22Rv1 (cell line): ENCODE data around the gene LARP4B.

Experiments used
- H3K27ac ChIP-seq: fragments of 450-650 bp; 2 replicates; pipeline ENCODE4 v1.5.1; 2017
- ZFX ChIP-seq: fragments of 450-650 bp; IDR thresholded peaks from 2 replicates; pipeline ENCODE4 v1.6.1; 2017; ENCODE audit warnings: antibody characterized with exemption, borderline replicate concordance
- TF ChIP-seq, protein P1 (sequence below): fragments of 450-650 bp; IDR thresholded peaks from 2 replicates; pipeline ENCODE4 v1.5.1; 2017; ENCODE audit warnings: mild to moderate bottlenecking

Gene LARP4B

DNA sequence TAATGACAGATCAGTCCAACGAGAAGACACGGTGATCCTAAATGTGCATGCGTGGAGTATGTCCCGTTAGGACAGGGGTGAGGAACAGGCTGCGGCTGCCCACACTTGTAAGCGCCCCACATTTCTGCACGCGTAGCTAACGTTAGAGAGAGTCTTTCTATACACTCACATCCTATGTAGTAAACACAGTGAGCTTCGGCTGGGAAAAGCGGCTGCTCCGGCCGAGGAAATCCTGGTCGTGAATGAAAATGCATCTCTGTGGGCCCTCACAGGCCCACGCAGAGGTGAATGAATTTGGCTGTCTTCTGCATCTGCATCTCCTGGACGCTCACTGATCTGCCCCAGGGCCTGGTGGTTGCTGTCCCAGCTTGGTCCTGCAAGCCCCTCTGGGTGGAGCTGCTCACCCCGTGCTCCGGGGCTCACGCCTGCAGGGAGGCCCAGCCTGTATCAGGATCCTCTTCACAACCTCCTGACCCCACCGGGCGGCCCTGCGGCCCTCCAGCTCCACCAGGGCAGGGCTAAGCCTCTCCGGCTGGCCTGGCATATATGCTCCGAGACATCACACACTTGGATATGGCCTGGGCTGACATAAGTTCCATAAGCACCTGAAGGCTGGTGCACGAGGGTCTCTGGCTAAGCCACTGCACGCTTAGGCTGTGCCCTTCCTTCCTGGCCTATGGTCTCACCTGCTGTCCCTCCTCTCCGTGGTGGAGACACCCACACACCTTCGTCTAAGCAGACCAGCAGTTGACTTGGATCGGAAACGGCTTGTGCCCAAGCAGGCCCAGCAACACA is 124.1 kb downstream of the LARP4B start:
- H3K27ac ChIP-seq = no peak overlapping the region
- no peak for TF ChIP-seq ZFX
- TF ChIP-seq, protein P1, sequence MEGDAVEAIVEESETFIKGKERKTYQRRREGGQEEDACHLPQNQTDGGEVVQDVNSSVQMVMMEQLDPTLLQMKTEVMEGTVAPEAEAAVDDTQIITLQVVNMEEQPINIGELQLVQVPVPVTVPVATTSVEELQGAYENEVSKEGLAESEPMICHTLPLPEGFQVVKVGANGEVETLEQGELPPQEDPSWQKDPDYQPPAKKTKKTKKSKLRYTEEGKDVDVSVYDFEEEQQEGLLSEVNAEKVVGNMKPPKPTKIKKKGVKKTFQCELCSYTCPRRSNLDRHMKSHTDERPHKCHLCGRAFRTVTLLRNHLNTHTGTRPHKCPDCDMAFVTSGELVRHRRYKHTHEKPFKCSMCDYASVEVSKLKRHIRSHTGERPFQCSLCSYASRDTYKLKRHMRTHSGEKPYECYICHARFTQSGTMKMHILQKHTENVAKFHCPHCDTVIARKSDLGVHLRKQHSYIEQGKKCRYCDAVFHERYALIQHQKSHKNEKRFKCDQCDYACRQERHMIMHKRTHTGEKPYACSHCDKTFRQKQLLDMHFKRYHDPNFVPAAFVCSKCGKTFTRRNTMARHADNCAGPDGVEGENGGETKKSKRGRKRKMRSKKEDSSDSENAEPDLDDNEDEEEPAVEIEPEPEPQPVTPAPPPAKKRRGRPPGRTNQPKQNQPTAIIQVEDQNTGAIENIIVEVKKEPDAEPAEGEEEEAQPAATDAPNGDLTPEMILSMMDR = no peak

DNA sequence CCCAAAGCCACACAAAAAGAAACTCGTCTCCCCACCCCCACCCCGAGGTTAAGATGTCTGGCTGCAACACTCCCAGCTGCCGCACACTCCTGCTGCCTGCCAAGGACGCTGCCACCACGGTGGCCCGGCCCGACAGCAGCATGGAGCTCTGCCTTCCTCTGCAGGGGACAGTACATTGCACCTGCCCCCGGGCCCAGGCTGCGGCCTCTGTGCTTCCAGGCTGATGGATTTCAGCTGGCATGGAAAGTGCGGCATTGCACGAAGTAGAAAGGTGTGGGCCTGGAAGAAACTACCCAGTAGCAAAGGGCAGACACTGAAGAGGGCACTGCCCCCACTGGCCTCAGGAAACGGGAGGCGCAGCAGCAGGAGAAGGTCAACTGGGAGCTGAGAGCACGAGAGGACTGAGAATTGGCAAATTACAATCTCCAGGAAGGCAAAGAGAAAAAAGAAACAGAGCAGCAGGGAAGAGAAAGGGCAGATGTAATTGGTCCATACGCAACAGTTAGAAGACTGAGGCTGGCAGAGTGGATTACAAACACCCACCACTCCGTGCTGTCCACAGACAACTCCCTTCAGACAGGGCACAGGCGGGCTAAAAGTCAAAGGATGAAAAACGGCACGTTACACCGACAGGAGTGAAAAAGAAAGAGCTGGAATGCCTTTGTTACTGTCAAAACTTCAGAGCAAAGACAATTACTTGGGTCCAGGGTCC is 124.9 kb downstream of the LARP4B start:
- TF ChIP-seq, protein P1 = no peak
- no peak for TF ChIP-seq ZFX
- H3K27ac ChIP-seq = no peak overlapping the region

DNA sequence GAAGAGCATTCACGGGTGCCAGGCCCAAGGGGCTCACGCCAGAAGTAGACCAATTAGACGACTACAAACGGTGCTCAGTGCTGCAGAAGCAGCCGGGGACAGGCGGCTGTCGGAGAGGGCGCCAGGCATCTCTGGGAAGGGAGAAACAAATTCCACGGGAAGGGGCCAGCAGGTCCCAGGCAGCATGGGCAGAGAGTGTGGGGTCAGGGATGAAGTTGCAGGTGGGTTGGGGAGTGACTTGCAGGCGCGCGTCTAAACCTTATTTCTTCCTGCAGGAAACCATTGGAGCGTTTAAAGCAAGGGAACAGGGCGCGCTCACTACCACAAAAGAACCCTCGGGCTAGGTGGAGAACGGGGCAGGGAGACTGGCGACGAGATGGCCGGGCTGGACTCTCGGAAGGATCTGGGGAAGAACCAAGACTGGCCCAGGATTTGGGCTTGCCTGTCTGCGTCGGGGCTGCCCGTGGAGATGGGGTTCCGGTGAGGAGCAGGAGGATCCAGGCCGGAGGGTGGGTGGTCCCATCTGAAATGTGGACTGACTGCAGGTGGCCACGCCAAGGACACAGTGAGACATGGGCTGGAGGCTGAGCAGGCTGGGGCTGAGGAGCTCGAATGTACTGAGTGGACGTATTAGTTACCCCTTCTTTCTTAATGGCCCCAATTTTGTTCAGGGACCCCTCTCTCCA is 125.7 kb downstream of the LARP4B start:
- TF ChIP-seq, protein P1 = no peak
- TF ChIP-seq ZFX = no peak
- H3K27ac ChIP-seq = no peak overlapping the region

DNA sequence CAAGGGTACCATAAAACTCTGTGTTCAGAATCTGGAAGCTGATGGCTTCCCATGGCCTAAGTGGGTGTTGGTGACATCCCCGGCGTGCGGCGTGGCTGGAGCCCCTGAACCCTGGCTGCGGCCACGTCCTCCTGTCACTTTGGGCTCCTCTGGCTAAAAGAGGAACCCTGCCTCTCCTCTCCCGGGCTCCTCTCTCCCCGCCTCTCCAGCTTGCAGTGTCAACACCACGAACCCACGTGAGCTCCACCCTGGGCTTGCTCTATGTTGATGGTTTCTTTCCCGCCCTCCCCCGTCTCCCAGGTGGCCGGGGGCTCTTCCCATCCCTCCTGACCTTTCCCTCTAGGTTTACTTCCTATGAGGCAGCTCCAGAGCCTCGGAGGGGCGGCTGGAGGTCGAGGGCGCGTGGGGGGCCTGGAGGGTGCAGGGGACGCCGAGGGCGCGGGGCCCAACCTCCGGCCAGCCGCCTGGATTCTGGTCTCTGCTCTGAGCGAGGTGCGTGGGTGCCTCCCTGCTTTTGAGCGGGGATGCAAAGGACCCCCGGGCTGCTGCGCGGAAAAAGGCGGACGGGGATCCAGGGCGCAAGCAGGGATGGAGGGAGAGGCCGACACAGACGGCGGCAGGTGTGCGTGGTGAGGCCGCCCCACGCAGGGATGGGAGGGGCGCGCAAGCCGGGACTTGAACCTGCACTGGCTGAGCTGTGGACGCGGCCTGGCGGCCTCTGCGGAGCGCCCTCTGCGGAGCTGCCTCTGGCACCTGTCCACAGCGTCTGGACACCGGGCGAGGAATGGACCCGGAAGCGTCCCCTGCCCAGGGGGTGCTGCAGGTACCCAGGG is 126.5 kb downstream of the LARP4B start:
- TF ChIP-seq, protein P1 = no peak
- TF ChIP-seq ZFX = no peak
- H3K27ac ChIP-seq = no peak overlapping the region

DNA sequence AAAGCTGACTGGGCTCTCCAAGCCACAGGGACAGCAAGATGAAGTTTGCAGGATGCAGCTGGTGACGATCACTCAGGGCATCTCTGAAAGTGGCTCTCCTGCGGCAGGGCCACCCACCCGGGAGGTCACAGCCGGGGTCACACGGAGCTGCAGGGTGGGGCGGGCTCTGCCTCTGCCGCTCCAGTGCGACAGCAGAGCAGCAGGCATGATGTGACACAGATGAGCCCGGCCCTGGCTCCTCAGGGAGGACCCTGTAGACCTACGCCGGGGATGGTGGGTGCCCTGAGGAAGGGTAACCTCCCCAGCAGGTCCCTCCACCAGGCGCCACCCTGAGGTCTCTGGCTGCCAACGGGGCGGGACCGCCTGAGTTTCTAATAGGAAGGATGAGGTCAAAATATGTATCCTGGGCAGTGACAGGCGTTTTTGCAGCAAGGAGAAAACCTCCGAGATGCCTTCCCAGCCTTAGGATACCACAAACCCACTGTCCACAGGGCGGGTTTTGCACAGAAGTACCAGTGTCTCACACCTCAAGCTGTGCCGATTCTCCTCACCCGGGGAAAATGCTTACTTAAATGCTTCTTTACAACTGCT is 127.2 kb downstream of the LARP4B start:
- TF ChIP-seq, protein P1 = no peak
- no peak for TF ChIP-seq ZFX
- no peak overlapping the region for H3K27ac ChIP-seq

DNA sequence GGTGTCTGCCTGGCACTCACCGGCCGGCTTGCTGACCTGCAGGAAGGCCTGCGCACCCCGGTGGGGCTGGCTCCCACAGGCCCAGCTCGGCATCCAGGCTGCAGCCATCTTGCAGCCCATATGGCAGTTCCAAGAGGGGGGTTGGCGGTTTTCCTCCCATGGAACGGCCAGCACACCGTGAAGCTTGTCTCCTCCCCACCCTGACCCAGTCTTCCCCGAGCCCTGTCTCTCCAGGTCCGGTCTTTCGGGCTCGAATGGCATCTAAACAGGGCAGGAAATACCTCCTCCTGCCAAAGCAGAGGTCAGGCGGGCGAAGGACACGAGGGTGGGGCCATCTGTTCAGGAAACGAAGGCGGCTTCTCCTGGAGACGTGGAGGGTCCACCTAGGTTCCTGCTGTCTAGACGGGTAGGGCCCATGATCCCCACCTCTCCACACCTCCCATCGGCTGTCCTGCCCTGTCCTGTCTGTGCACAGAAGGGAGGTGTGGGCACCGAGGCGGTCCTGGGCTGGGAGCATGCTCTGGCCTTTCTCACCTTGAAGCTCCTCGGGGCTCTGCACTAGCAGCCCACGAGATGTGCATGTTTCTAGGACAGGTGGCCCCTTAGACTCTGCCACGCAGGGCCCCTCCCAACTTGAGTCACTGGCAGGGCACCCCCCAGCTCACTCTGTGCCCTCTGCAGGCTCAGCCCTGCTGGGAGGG is 128.3 kb downstream of the LARP4B start:
- TF ChIP-seq, protein P1 = no peak
- no peak for TF ChIP-seq ZFX
- no peak overlapping the region for H3K27ac ChIP-seq
